ENCODE measurements around the gene IGSF3. TPM values are rescaled to one million over a fixed set of nuclear protein-coding genes. Genes with fewer than 3 reads are reported as not detected.
A peak's percentile ranks its signal among the peaks of the same experiment; 100 is the strongest.

IGSF3 gene
- total RNA-seq, 1 donor from 2014 or later = 27.2 TPM

DNA sequence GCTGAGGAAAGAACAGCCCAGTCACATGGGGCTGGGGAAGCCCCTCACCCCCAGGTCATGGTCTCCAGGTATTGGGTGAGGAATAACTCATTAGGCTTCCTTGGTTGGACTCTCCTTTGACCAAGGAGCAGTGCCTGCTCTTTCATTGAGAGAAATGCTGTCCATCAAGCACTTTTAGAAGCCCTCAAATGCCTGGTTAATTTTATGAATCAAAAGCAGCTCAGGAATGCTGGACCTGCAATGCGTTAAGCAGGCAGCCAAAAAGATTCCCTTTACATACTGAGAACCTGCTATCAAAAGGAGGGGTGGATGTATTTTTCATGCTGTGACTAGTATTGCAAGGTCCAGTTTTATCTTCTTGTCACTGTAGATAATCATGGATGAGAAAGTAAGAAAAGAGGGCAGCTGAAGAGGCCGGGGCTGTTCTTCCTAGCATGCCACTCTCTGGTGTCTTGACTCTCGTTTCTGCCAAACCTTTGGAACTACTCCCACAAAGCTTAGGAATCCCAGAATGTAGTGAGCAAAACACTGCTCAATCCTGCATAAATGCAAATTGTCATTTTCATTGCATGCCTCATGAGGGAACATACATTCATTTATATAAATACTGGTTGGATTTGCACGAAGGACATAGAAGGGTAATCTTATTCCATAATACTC lies 94.6 kb downstream of the IGSF3 start:
- Mint-ChIP-seq H3K36me3 (ENCODE audit: low read depth) (peaks cover 2% of the 10 kb centered on the region), H3K27me3 (ENCODE audit: low read depth) (peaks cover 10% of the 10 kb centered on the region), H3K27ac (ENCODE audit: unreplicated experiment) (no peak overlapping the region), H3K4me1 (peaks cover 34% of the 10 kb centered on the region), H3K4me3 (peak overlapping the region; percentile 88), H3K9me3 (no peaks in the 10 kb centered on the region)
- TF ChIP-seq, protein P1, sequence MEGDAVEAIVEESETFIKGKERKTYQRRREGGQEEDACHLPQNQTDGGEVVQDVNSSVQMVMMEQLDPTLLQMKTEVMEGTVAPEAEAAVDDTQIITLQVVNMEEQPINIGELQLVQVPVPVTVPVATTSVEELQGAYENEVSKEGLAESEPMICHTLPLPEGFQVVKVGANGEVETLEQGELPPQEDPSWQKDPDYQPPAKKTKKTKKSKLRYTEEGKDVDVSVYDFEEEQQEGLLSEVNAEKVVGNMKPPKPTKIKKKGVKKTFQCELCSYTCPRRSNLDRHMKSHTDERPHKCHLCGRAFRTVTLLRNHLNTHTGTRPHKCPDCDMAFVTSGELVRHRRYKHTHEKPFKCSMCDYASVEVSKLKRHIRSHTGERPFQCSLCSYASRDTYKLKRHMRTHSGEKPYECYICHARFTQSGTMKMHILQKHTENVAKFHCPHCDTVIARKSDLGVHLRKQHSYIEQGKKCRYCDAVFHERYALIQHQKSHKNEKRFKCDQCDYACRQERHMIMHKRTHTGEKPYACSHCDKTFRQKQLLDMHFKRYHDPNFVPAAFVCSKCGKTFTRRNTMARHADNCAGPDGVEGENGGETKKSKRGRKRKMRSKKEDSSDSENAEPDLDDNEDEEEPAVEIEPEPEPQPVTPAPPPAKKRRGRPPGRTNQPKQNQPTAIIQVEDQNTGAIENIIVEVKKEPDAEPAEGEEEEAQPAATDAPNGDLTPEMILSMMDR (conservative IDR thresholded peaks at IDR 0.05) = no peak
- DNase-seq (ENCODE audit: low read depth, low spot score) = no peak

DNA sequence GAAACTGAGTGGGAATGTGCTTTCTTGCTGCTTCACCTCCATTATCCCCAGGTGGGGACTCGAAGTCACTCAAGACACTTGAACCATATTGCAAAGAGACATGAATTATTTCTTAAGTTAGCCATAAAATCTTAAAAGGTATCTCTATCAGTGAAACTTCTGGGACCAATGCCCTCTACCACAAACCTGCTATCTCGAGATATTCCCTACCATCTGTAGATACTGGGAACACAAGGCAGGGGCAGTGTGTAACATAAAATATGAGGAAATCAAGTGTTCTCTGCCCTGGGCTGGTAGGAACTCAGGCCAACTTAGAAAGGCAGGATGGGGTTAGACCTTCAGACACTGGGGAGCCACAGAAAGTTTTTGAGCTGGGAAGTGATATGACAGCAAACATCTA lies 95.4 kb downstream of the IGSF3 start:
- no peak for DNase-seq (ENCODE audit: low read depth, low spot score)
- Mint-ChIP-seq H3K9me3 (no peaks in the 10 kb centered on the region), H3K27me3 (ENCODE audit: low read depth) (peaks cover 10% of the 10 kb centered on the region), H3K4me3 (peak overlapping the region; percentile 88), H3K4me1 (peaks cover 34% of the 10 kb centered on the region), H3K36me3 (ENCODE audit: low read depth) (no peaks in the 10 kb centered on the region), H3K27ac (ENCODE audit: unreplicated experiment) (peak overlapping the region; percentile 75)
- TF ChIP-seq, protein P1 (conservative IDR thresholded peaks at IDR 0.05) = no peak

DNA sequence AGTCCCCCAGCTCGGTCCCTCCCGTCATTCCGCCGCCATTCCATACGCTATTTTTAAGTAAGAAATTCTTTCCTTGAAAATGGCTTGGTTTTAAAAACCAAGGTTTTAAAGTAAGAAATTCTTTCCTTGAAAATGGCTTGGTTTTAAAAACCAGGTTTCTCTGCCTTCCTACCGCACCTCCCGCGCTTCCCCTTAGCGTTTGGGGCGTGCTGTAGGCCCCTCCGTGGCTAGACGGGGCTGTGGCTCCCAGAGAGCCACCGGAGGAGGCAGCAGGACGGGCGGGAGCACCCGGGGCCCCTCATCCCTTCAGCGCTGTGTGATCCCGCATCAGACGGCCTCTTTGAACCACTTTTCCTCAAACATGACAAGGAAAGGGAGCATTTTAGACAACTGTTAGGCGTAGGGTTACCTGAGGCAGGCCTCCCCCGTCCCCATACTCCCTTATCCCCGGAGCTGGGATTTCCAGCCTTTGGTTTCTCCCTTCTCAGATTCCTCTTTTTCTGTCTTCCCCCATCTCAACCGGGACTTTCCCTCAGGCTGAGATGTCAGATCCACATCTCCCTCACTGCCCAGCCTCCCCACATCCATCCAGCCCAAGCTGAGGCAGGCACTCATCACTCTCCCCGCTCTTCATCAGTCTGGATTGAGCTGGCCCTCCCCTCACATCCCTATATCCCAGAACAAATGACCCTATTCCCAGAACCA lies 96.2 kb downstream of the IGSF3 start:
- H3K4me1 Mint-ChIP-seq = peaks cover 34% of the 10 kb centered on the region
- H3K27me3 Mint-ChIP-seq (ENCODE audit: low read depth) = peaks cover 10% of the 10 kb centered on the region
- DNase-seq (ENCODE audit: low read depth, low spot score) = no peak
- peak overlapping the region; percentile 75 for H3K27ac Mint-ChIP-seq (ENCODE audit: unreplicated experiment)
- no peaks in the 10 kb centered on the region for H3K9me3 Mint-ChIP-seq
- TF ChIP-seq, protein P1 (conservative IDR thresholded peaks at IDR 0.05) = no peak
- peak overlapping the region; percentile 88 for H3K4me3 Mint-ChIP-seq
- no peaks in the 10 kb centered on the region for H3K36me3 Mint-ChIP-seq (ENCODE audit: low read depth)

DNA sequence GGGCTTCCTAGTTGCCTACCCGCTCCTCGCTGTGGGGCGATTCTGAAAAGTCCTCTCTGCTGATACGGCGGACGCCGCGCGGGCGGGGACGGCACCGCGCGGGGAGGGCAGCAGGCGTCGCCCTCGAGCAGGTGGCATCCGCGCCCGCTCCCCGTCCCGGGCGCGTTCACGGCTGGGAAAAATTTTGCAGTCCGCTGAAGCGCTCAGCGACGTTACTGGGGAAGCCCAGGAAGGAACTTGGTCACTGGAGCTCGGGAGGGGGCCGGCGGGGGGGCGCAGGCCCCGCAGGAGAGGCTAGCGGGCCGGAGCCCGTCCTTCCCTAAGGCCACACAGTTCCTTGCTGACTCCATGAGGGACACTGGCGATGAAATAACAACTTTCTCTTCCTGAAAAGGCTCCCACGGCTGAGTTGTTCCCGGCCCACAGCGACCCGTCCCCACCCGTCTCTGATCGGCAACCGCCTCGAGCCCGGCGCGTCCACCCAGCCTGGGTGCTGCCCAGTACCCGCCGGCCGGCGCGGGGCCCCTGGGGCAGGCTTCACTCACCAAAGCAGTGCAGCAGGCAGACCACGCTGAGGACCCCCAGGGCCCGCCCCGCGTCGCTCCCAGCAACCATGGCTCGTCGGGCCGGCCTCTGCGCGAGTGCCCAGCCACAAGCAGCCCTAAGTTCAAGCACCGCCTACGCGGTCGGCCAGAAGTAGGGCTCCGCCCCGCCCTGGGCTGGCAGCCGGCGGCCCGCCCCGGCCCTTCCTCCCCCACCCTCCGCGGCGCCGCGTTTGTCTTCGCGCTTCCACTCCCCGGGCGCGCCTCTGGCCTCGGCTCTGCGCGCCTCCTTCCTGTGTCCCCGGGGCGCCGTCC lies 96.9 kb downstream of the IGSF3 start, which contains the start of gene CD58:
Gene CD58, minus strand, starts transcription at position 669 of the 857 bp plus-strand sequence. Its CDS starts 54 bp downstream, at position 615.
- Mint-ChIP-seq H3K27me3 (ENCODE audit: low read depth) (peaks cover 10% of the 10 kb centered on the region), H3K9me3 (no peaks in the 10 kb centered on the region), H3K36me3 (ENCODE audit: low read depth) (no peaks in the 10 kb centered on the region), H3K4me3 (peak within 1 kb of the TSS; percentile 88), H3K4me1 (peaks cover 34% of the 10 kb centered on the region), H3K27ac (ENCODE audit: unreplicated experiment) (peak within 1 kb of the TSS; percentile 75)
- TF ChIP-seq, protein P1 (conservative IDR thresholded peaks at IDR 0.05) = peak; percentile 74
- DNase-seq (ENCODE audit: low read depth, low spot score) = peak; percentile 78

DNA sequence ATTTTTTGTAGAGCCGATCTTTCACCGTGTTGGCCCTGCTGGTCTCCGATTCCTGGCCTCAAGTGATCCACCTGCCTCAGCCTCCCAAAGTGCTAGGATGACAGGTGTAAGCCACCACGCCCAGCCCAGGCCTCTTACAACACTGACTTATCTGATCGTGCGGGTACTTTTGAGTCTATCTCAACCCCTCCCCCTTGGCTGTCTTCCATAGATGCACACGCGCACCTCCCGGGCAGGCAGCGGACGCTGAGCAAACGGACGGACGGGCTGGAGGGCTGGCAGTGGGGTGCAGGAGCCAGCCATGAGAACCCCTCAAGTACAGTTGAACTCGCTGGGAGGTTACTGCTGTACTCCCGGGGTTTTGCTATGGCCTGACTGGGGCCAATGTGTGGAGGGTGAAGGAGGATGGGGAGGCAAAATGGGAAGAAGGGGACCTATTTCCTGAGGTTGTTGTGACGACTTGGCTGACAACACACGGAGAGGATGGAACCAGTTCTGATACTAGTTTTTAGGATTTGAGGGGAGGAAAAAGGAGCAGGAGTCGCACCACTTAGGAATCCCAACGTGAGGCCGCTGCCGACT lies 97.7 kb downstream of the IGSF3 start:
- Mint-ChIP-seq H3K27me3 (ENCODE audit: low read depth) (peaks cover 10% of the 10 kb centered on the region), H3K4me3 (peak overlapping the region; percentile 88), H3K9me3 (peaks cover 2% of the 10 kb centered on the region), H3K4me1 (peaks cover 31% of the 10 kb centered on the region), H3K36me3 (ENCODE audit: low read depth) (peaks cover 4% of the 10 kb centered on the region), H3K27ac (ENCODE audit: unreplicated experiment) (no peak overlapping the region)
- DNase-seq (ENCODE audit: low read depth, low spot score) = no peak
- TF ChIP-seq, protein P1 (conservative IDR thresholded peaks at IDR 0.05) = no peak
